Measurements from ENCODE around the gene GOLPH3. TPM values are rescaled to one million over a fixed set of nuclear protein-coding genes. Genes with fewer than 3 reads are reported as not detected.

GOLPH3 gene
- polyA plus RNA-seq, 1 donor (not counting 4 experiments of a cell fraction or from before 2014, with no cell fraction given): 42.0 TPM

DNA sequence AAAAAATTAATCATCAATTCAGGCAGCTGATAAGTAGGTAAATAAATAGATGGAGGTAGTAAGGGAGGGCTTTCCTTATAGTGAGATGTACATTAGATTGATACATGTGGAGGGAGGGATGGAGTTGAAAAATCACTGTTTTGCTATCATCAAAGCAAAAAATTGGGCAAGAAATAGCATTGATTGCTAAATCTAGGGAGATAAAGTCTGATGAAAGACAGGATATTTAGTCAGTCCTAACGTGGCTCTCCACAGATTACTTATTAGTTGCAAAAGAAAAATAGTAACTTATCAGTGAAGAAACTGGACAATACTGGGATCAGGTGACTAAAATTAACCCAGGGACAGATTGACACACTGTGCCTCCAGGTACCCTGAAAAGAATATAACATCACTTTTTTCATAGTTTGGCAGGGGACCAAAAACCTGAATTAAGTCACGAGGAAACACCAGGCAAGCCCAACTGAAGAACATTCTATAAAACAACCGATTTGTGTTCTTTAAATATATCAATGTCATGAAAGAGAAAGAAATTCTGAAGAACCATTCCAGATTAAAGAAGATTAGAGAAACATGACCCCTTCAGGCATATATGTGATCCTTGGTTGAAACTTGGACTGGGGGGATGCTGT is 27.1 kb upstream of the GOLPH3 start:
- H3K4me1 ChIP-seq (ENCODE audit: control insufficient read depth, extremely low read depth, insufficient read depth, low read length): peaks cover 4% of the 10 kb centered on the region
- no peaks in the 10 kb centered on the region for H3K27me3 ChIP-seq (ENCODE audit: control insufficient read depth, extremely low read depth, insufficient read depth, low read length)
- H3K4me2 ChIP-seq (ENCODE audit: control insufficient read depth, extremely low read depth, insufficient read depth, low read depth, low read length): no peak overlapping the region
- dilution Hi-C loops (cut with MboI; ENCODE audit: extremely low pct_ligation_motif_present, low sequenced_read_pairs): no loop called here
- H3K4me3 ChIP-seq (ENCODE audit: control insufficient read depth in 2 of 3, extremely low read depth in 1 of 3, insufficient read depth in 2 of 3, low read depth in 1 of 3, low read length in 3 of 3): no peak overlapping the region
- H3K36me3 ChIP-seq (ENCODE audit: control insufficient read depth in 2 of 2, extremely low read depth in 1 of 2, insufficient read depth in 2 of 2, low read length in 2 of 2): no peaks in the 10 kb centered on the region
- no peak overlapping the region for H2AFZ ChIP-seq (ENCODE audit: control insufficient read depth, low read length)
- no peaks in the 10 kb centered on the region for H3K9me1 ChIP-seq (ENCODE audit: control insufficient read depth, extremely low read depth, insufficient read depth, low read length)
- DNase-seq (ENCODE audit: low read depth, low spot score) (no peak), FAIRE-seq (no peak)
- no peaks in the 10 kb centered on the region for H3K9me3 ChIP-seq (ENCODE audit: control insufficient read depth, low read depth, low read length)
- H3K27ac ChIP-seq (ENCODE audit: control insufficient read depth, insufficient read depth, low read length): no peak overlapping the region
- H3K79me2 ChIP-seq (ENCODE audit: control insufficient read depth, insufficient read depth, low read length): no peaks in the 10 kb centered on the region
- no peak overlapping the region for H3K9ac ChIP-seq (ENCODE audit: control insufficient read depth, extremely low read depth, insufficient read depth, low read length)
- H4K20me1 ChIP-seq (ENCODE audit: control insufficient read depth, extremely low read depth, insufficient read depth, low read length): no peaks in the 10 kb centered on the region
- TF ChIP-seq EZH2 (IDR thresholded peaks at IDR 0.05; ENCODE audit: low read length): no peak
- TF ChIP-seq, protein P1, sequence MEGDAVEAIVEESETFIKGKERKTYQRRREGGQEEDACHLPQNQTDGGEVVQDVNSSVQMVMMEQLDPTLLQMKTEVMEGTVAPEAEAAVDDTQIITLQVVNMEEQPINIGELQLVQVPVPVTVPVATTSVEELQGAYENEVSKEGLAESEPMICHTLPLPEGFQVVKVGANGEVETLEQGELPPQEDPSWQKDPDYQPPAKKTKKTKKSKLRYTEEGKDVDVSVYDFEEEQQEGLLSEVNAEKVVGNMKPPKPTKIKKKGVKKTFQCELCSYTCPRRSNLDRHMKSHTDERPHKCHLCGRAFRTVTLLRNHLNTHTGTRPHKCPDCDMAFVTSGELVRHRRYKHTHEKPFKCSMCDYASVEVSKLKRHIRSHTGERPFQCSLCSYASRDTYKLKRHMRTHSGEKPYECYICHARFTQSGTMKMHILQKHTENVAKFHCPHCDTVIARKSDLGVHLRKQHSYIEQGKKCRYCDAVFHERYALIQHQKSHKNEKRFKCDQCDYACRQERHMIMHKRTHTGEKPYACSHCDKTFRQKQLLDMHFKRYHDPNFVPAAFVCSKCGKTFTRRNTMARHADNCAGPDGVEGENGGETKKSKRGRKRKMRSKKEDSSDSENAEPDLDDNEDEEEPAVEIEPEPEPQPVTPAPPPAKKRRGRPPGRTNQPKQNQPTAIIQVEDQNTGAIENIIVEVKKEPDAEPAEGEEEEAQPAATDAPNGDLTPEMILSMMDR (optimal IDR thresholded peaks at IDR 0.05 in 1 of 3, IDR thresholded peaks at IDR 0.05 in 1 of 3, conservative IDR thresholded peaks at IDR 0.05 in 1 of 3; ENCODE audit: extremely low read depth in 1 of 3, insufficient read depth in 2 of 3, low read length in 3 of 3): no peak

DNA sequence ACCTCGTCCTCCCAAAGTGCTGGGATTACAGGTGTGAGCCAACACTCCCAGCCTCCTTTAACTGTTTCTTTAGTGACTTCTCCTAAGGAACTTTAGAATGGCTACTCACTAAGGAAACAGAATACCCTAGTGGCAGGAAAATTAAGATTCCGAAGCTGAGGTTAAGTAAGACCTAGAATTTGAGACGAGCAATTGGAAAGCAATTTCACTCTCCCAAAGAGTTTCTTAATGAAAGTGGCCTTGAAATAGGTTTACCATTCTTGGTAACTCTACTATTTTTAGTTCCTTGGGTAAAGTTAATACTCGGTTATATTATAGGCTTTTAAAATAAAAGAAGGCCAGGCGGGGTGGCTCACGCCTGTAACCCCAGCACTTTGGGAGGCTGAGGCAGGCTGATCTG is 22.9 kb upstream of the GOLPH3 start:
- H3K4me3 ChIP-seq (ENCODE audit: control insufficient read depth in 2 of 3, extremely low read depth in 1 of 3, insufficient read depth in 2 of 3, low read depth in 1 of 3, low read length in 3 of 3): no peak overlapping the region
- no peaks in the 10 kb centered on the region for H3K27me3 ChIP-seq (ENCODE audit: control insufficient read depth, extremely low read depth, insufficient read depth, low read length)
- H3K9ac ChIP-seq (ENCODE audit: control insufficient read depth, extremely low read depth, insufficient read depth, low read length): no peak overlapping the region
- H3K4me1 ChIP-seq (ENCODE audit: control insufficient read depth, extremely low read depth, insufficient read depth, low read length): peaks cover 4% of the 10 kb centered on the region
- no peaks in the 10 kb centered on the region for H4K20me1 ChIP-seq (ENCODE audit: control insufficient read depth, extremely low read depth, insufficient read depth, low read length)
- H3K36me3 ChIP-seq (ENCODE audit: control insufficient read depth in 2 of 2, extremely low read depth in 1 of 2, insufficient read depth in 2 of 2, low read length in 2 of 2): no peaks in the 10 kb centered on the region
- no peak overlapping the region for H2AFZ ChIP-seq (ENCODE audit: control insufficient read depth, low read length)
- TF ChIP-seq, protein P1 (optimal IDR thresholded peaks at IDR 0.05 in 1 of 3, IDR thresholded peaks at IDR 0.05 in 1 of 3, conservative IDR thresholded peaks at IDR 0.05 in 1 of 3; ENCODE audit: extremely low read depth in 1 of 3, insufficient read depth in 2 of 3, low read length in 3 of 3): no peak
- TF ChIP-seq EZH2 (IDR thresholded peaks at IDR 0.05; ENCODE audit: low read length): no peak
- dilution Hi-C loops (cut with MboI; ENCODE audit: extremely low pct_ligation_motif_present, low sequenced_read_pairs): no loop called here
- no peaks in the 10 kb centered on the region for H3K9me3 ChIP-seq (ENCODE audit: control insufficient read depth, low read depth, low read length)
- no peaks in the 10 kb centered on the region for H3K79me2 ChIP-seq (ENCODE audit: control insufficient read depth, insufficient read depth, low read length)
- no peak overlapping the region for H3K27ac ChIP-seq (ENCODE audit: control insufficient read depth, insufficient read depth, low read length)
- FAIRE-seq: no peak
- DNase-seq (ENCODE audit: low read depth, low spot score): no peak
- no peaks in the 10 kb centered on the region for H3K9me1 ChIP-seq (ENCODE audit: control insufficient read depth, extremely low read depth, insufficient read depth, low read length)
- no peak overlapping the region for H3K4me2 ChIP-seq (ENCODE audit: control insufficient read depth, extremely low read depth, insufficient read depth, low read depth, low read length)
